Progenitor cell of endocrine pancreas (in vitro differentiated cells): Measurements from ENCODE around the gene SRPK2. TPM values are rescaled to one million over a fixed set of nuclear protein-coding genes. Genes with fewer than 3 reads are reported as not detected.
"Not testable (repeated sequence)": the region's sequence is repeated elsewhere in the genome, so short reads cannot be mapped to it uniquely, and the experiment has no call there.

Source experiments
- DNase-seq: peaks from one replicate; pipeline ENCODE4 v3.0.0; 2021; ENCODE audit warnings: low spot score; ENCODE audit not compliant: unreplicated experiment
- H3K27ac Mint-ChIP-seq: 2 replicates; pipeline ENCODE4 v1.8.0; 2021; ENCODE audit warnings: mild to moderate bottlenecking, moderate library complexity, mixed read lengths
- H3K27me3 Mint-ChIP-seq: 2 replicates; pipeline ENCODE4 v1.8.0; 2021; ENCODE audit warnings: mixed read lengths
- H3K36me3 Mint-ChIP-seq: 2 replicates; pipeline ENCODE4 v1.8.0; 2022; ENCODE audit warnings: mixed read lengths; ENCODE audit not compliant: insufficient read depth
- H3K4me1 Mint-ChIP-seq: 2 replicates; pipeline ENCODE4 v1.8.0; 2021; ENCODE audit warnings: low read depth, mixed read lengths
- H3K4me3 Mint-ChIP-seq: 2 replicates; pipeline ENCODE4 v1.8.0; 2021; ENCODE audit warnings: low read depth, mild to moderate bottlenecking, moderate library complexity, mixed read lengths
- H3K9me3 Mint-ChIP-seq: 2 replicates; pipeline ENCODE4 v1.8.0; 2021; ENCODE audit warnings: low read depth, mixed read lengths
- CTCF ChIP-seq: fragments of 200-600 bp; sonication (generic); IDR thresholded peaks from one replicate; pipeline ENCODE4 v1.5.0; 2021; ENCODE audit warnings: antibody characterized with exemption, mild to moderate bottlenecking; ENCODE audit not compliant: unreplicated experiment
- long read RNA-seq: library from polyadenylated mRNA; unstranded; transcript quantifications from one replicate; pipeline ENCODE4 v2.0.0, GENCODE V29; 2020
- total RNA-seq: library from RNA; stranded (reverse); gene quantifications from 2 replicates; pipeline ENCODE4 v1.2.1, GENCODE V29; 2021

Gene SRPK2
- total RNA-seq, result 78.8 and 79.3 TPM in 2 replicates
- long read RNA-seq, partial matches to known transcripts, result 21 of 47 reads
- long read RNA-seq, other reads (novel, unspliced or antisense), result 20 of 47 reads

- H3K4me1 Mint-ChIP-seq, result peaks cover 9% of the 10 kb centered on the region
- H3K9me3 Mint-ChIP-seq, result peaks cover 4% of the 10 kb centered on the region
- H3K4me3 Mint-ChIP-seq, result peak within 1 kb of the TSS; percentile 94
- TF ChIP-seq CTCF, result no peak
- DNase-seq, result peak; percentile 81
- H3K36me3 Mint-ChIP-seq, result peaks cover 7% of the 10 kb centered on the region
- H3K27me3 Mint-ChIP-seq, result no peaks in the 10 kb centered on the region
- H3K27ac Mint-ChIP-seq, result peak within 1 kb of the TSS; percentile 95
Measured at GRCh38 chr7:105388356-105389087, at the start of gene SRPK2. Gene SRPK2 (minus strand): TSS chr7:105388921.

GRCh38 chr7:105438254-105438653, 49.5 kb upstream of the SRPK2 start:
- Mint-ChIP-seq H3K4me1 (no peaks in the 10 kb centered on the region), H3K27me3 (no peaks in the 10 kb centered on the region), H3K4me3 (no peak overlapping the region), H3K36me3 (no peaks in the 10 kb centered on the region), H3K9me3 (no peaks in the 10 kb centered on the region), H3K27ac (no peak overlapping the region)
- no peak for TF ChIP-seq CTCF
- no peak for DNase-seq

GRCh38 chr7:105437356-105437755, 48.6 kb upstream of the SRPK2 start:
- not testable (repeated sequence) for H3K27me3 Mint-ChIP-seq, H3K36me3 Mint-ChIP-seq, H3K9me3 Mint-ChIP-seq, H3K4me3 Mint-ChIP-seq, H3K4me1 Mint-ChIP-seq, H3K27ac Mint-ChIP-seq, DNase-seq

- TF ChIP-seq CTCF, result peak; percentile 23
- H3K36me3 Mint-ChIP-seq, result no peaks in the 10 kb centered on the region
- H3K27ac Mint-ChIP-seq, result no peak overlapping the region
- no peak overlapping the region for H3K4me3 Mint-ChIP-seq
- H3K9me3 Mint-ChIP-seq, result no peaks in the 10 kb centered on the region
- H3K27me3 Mint-ChIP-seq, result no peaks in the 10 kb centered on the region
- DNase-seq, result no peak
- peaks cover 6% of the 10 kb centered on the region for H3K4me1 Mint-ChIP-seq
Measured at GRCh38 chr7:105429746-105430612, 41.3 kb upstream of the SRPK2 start.

GRCh38 chr7:105426606-105427146, 38.0 kb upstream of the SRPK2 start:
- Mint-ChIP-seq H3K4me3 (no peak overlapping the region), H3K27me3 (no peaks in the 10 kb centered on the region), H3K9me3 (no peaks in the 10 kb centered on the region), H3K36me3 (no peaks in the 10 kb centered on the region), H3K4me1 (peaks cover 6% of the 10 kb centered on the region), H3K27ac (no peak overlapping the region)
- no peak for TF ChIP-seq CTCF
- DNase-seq, result no peak
